Right lobe of liver (tissue), 6 donors: ENCODE data around the gene HIPK1. TPM values are rescaled to one million over a fixed set of nuclear protein-coding genes. Genes with fewer than 3 reads are reported as not detected.

ENCODE experiments used
- ATAC-seq, 4 donors: fragments of 200-7000 bp; cut with Tn5 transposase; one replicate each; pipeline ENCODE4 v1.9.1; 2020; ENCODE audit warnings: mild to moderate bottlenecking in 4 of 4, moderate library complexity in 4 of 4
- DNase-seq, 3 donors: peaks; one replicate each; pipeline ENCODE4 v3.0.0-alpha.2; 2020
- H3K27ac ChIP-seq, 3 donors: fragments of 200-600 bp; one replicate each; pipeline ENCODE4 v1.8.0; 2022
- H3K27me3 ChIP-seq, 2 donors: fragments of 200-600 bp; one replicate each; pipeline ENCODE4 v1.8.0; 2022
- H3K36me3 ChIP-seq, 4 donors: fragments of 200-600 bp; sonication (generic) in 1 of 4; one replicate each; pipeline versions ENCODE4 v1.5.1 to v1.8.0; 2017 to 2022; ENCODE audit warnings: control low read depth in 1 of 4
- H3K4me1 ChIP-seq, 4 donors: fragments of 200-600 bp; sonication (generic) in 1 of 4; one replicate each; pipeline versions ENCODE4 v1.5.1 to v1.8.0; 2017 to 2022; ENCODE audit warnings: control low read depth in 1 of 4
- H3K4me3 ChIP-seq, 3 donors: fragments of 200-600 bp; one replicate each; pipeline ENCODE4 v1.8.0; 2022
- H3K9me3 ChIP-seq, 4 donors: fragments of 200-600 bp; sonication (generic) in 1 of 4; one replicate each; pipeline versions ENCODE4 v1.5.1 to v1.8.0; 2017 to 2022; ENCODE audit warnings: control low read depth in 1 of 4
- POLR2A ChIP-seq: fragments of 450-650 bp; IDR thresholded peaks from one replicate; pipeline ENCODE4 v1.6.1; 2017; ENCODE audit warnings: antibody characterized with exemption, mild to moderate bottlenecking
- WGBS: methylation state at CpG from one replicate; pipeline ENCODE4 v1.1.6; 2018; ENCODE audit warnings: low coverage, low lambda C conversion rate; ENCODE audit not compliant: insufficient coverage; ENCODE audit errors: missing lambda C conversion rate; 5-methylcytosine and 5-hydroxymethylcytosine counted together
- intact Hi-C, 2 donors: fragments of 100-400 bp; cut with DNase I; formaldehyde crosslinking; loops; one replicate each; pipeline versions ENCODE4 v1.11.2 to v1.14.1; 2022
- total RNA-seq, 6 experiments: library from RNA; depleted of rRNA in 2 of 6; stranded (reverse); fragments of >200 nt in 2 of 6; fragmentation: NEBNext Ultra II Directional in 3 of 6; extraction: Animal tissue kit (Norgen Biotek cat#: 25700) in 3 of 6; gene quantifications; one replicate each; pipeline versions ENCODE4 v1.1.0 to v1.2.4, GENCODE V29; 2016 to 2023
- TF ChIP-seq, protein P1 (sequence below), 4 donors: fragments of 200-600 bp in 3 of 4; fragments of 450-650 bp in 1 of 4; IDR thresholded peaks; one replicate each; pipeline versions ENCODE4 v1.5.1 to v1.8.0; 2016 to 2022; ENCODE audit warnings: antibody characterized with exemption in 4 of 4, mild to moderate bottlenecking in 2 of 4
- donor health status: DM: no; HTN: yes; CAD: no.
- donor health status: DM: no; HTN: no; CAD: no.
- donor health status: DM: no; HTN: no; CAD: no.
- donor health status: DM: no; HTN: yes; CAD: no.
- donor health status: DM: no; HTN: yes; CAD: no.

HIPK1 gene
- total RNA-seq, 6 experiments from 2014 or later, result 19.0 to 29.6 (median 23.5) TPM

- TF ChIP-seq, protein P1, sequence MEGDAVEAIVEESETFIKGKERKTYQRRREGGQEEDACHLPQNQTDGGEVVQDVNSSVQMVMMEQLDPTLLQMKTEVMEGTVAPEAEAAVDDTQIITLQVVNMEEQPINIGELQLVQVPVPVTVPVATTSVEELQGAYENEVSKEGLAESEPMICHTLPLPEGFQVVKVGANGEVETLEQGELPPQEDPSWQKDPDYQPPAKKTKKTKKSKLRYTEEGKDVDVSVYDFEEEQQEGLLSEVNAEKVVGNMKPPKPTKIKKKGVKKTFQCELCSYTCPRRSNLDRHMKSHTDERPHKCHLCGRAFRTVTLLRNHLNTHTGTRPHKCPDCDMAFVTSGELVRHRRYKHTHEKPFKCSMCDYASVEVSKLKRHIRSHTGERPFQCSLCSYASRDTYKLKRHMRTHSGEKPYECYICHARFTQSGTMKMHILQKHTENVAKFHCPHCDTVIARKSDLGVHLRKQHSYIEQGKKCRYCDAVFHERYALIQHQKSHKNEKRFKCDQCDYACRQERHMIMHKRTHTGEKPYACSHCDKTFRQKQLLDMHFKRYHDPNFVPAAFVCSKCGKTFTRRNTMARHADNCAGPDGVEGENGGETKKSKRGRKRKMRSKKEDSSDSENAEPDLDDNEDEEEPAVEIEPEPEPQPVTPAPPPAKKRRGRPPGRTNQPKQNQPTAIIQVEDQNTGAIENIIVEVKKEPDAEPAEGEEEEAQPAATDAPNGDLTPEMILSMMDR (IDR thresholded peaks at IDR 0.05), result no peak
- TF ChIP-seq POLR2A, result no peak
- no peaks in the 10 kb centered on the region for H3K9me3 ChIP-seq
- DNase-seq (no peak), ATAC-seq (no peak)
- 65% methylated on average over 6 of the region's 6 CpGs for WGBS
- no peaks in the 10 kb centered on the region for H3K27me3 ChIP-seq
- no peaks in the 10 kb centered on the region for H3K36me3 ChIP-seq
- intact Hi-C loops, result no loop called here
- no peaks in the 10 kb centered on the region for H3K4me1 ChIP-seq
- H3K27ac ChIP-seq, result no peak within 1 kb of the TSS
- no peak within 1 kb of the TSS for H3K4me3 ChIP-seq
These were observed 41.5 kb upstream of the HIPK1 start, which contains the start of gene BCL2L15 for GRCh38 chr1:113887402-113888175. TSS of gene BCL2L15 (minus strand) at chr1:113887581. CDS start at chr1:113887375, 206 bp downstream.

DNA sequence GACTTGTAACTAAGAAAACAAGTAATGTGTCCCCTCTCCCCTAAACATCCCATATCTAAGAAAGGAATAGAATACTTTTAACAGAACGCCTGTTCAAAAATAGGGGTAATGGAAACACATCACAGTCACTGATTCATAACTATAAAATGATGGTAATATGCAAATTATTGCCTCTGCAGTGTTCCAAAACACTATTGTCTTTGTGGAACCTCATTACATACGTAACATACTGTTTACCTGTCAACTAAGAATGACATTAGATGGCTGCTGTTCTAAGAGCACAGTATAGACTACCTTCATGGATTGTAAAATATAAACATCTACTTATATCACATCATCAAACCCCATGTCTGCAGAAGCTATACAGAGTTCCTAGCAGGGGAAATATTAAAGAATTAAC is 38.3 kb upstream of the HIPK1 start:
- Histone ChIP-seq H3K9me3 (no peaks in the 10 kb centered on the region), H3K4me3 (no peak overlapping the region), H3K27me3 (no peaks in the 10 kb centered on the region), H3K4me1 (no peaks in the 10 kb centered on the region), H3K27ac (no peak overlapping the region), H3K36me3 (peaks cover 0 to 9% (median 5%) of the 10 kb centered on the region in 4 donors)
- intact Hi-C loops, result no loop called here
- DNase-seq, result no peak
- TF ChIP-seq, protein P1 (IDR thresholded peaks at IDR 0.05), result no peak
- TF ChIP-seq POLR2A, result no peak
- ATAC-seq, result no peak
- WGBS, result 59% methylated on average over 2 of the region's 2 CpGs

- H3K9me3 ChIP-seq, result no peaks in the 10 kb centered on the region
- H3K36me3 ChIP-seq, result peaks cover 0 to 12% (median 5%) of the 10 kb centered on the region in 4 donors
- no peak overlapping the region for H3K27ac ChIP-seq
- intact Hi-C loops, result no loop called here
- H3K4me3 ChIP-seq, result no peak overlapping the region
- 92% methylated on average over 8 of the region's 11 CpGs for WGBS
- DNase-seq, result no peak
- no peak for TF ChIP-seq POLR2A
- TF ChIP-seq, protein P1 (IDR thresholded peaks at IDR 0.05), result no peak
- no peak for ATAC-seq
- no peaks in the 10 kb centered on the region for H3K4me1 ChIP-seq
- no peaks in the 10 kb centered on the region for H3K27me3 ChIP-seq
These were observed 37.4 kb upstream of the HIPK1 start for GRCh38 chr1:113891631-113892220.

DNA sequence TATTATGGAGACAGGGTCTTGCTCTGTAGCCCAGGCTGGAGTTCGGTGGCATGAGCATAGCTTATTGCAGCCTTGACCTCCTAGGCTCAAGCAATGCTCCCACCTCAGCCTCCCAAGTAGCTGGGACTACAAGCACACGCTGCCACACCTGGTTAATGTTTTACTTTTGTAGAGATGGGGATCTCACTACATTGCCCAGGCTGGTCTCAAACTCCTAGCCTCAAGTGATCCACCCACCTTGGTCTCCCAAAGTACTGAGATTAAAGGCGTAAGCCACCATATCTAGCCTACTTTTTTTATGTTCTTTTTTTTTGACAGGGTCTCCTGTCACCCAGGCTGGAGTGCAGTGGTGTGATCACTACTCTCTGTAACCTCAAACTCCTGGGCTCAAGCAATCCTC is 35.9 kb upstream of the HIPK1 start:
- Histone ChIP-seq H3K4me3 (no peak overlapping the region), H3K4me1 (no peaks in the 10 kb centered on the region), H3K27ac (no peak overlapping the region), H3K9me3 (no peaks in the 10 kb centered on the region), H3K27me3 (no peaks in the 10 kb centered on the region), H3K36me3 (peaks cover 0 to 23% (median 5%) of the 10 kb centered on the region in 4 donors)
- intact Hi-C loops, result no loop called here
- WGBS, result 71% methylated on average over 1 of the region's 3 CpGs
- DNase-seq, result no peak
- no peak for ATAC-seq
- no peak for TF ChIP-seq POLR2A
- TF ChIP-seq, protein P1 (IDR thresholded peaks at IDR 0.05), result no peak
